ENCODE results near the gene UVRAG. TPM values are rescaled to one million over a fixed set of nuclear protein-coding genes. Genes with fewer than 3 reads are reported as not detected.

Gene UVRAG
- total and polyA plus RNA-seq, 2 of the 4 experiments (the other 2 are of a cell fraction), result 5.6 to 10.9 TPM

DNA sequence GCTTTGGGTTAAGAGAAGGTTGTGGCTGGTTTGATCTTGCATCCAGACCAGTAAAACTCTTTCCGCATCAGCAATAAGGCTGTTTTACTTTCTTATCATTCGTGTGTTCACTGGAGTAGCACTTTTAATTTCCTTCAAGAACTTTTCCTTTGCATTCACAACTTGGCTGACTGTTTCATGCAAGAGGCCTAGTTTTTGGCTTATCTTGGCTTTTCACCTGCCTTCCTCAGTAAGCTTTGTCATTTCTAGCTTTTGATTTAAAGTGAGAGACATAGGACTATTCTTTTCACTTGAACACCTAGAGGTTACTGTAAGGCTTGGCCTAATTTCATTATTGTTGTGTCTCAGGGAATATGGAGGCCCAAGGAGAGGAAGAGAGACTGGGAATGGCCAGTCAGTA lies 144.5 kb downstream of the UVRAG start:
- Histone ChIP-seq H4K8ac (ENCODE audit: low read depth in 2 of 2, low read length in 2 of 2) (no peak overlapping the region), H4K20me1 (ENCODE audit: insufficient read depth, low read length) (no peaks in the 10 kb centered on the region), H3K9ac (ENCODE audit: low read depth, low read length) (no peak overlapping the region), H2BK5ac (ENCODE audit: low read depth, low read length, poor library complexity, severe bottlenecking) (no peak overlapping the region), H2AK9ac (replicated peaks; ENCODE audit: low read depth, low read length, poor library complexity) (no peak overlapping the region), H3K4me3 (ENCODE audit: insufficient read depth, low read depth, low read length) (no peak overlapping the region), H3K36me3 (ENCODE audit: control insufficient read depth, insufficient read depth, low read length) (no peaks in the 10 kb centered on the region), H3K4me2 (ENCODE audit: low read depth, low read length) (no peak overlapping the region), H4K5ac (ENCODE audit: low read depth, low read length) (no peak overlapping the region), H3K9me1 (ENCODE audit: insufficient read depth, low read length) (no peaks in the 10 kb centered on the region), H3K23ac (ENCODE audit: low read depth, low read length) (no peak overlapping the region), H2BK120ac (ENCODE audit: low read depth, low read length) (no peak overlapping the region), H2AK5ac (ENCODE audit: low read depth, low read length) (no peak overlapping the region), H3K27me3 (ENCODE audit: control insufficient read depth, insufficient read depth, low read length) (no peaks in the 10 kb centered on the region), H2BK15ac (ENCODE audit: low read depth, low read length) (no peak overlapping the region), H3K27ac (ENCODE audit: insufficient read depth, low read length) (no peak overlapping the region), H3K56ac (ENCODE audit: extremely low read depth, insufficient read depth, low read length) (no peak overlapping the region), H3K14ac (replicated peaks; ENCODE audit: low read depth, low read length) (no peak overlapping the region), H4K91ac (ENCODE audit: insufficient read depth, low read depth, low read length) (no peak overlapping the region), H3K9me3 (ENCODE audit: control insufficient read depth, insufficient read depth, low read length) (no peaks in the 10 kb centered on the region), H2BK20ac (ENCODE audit: low read depth, low read length) (no peak overlapping the region), H3K18ac (ENCODE audit: low read depth, low read length) (no peak overlapping the region), H2AFZ (replicated peaks; ENCODE audit: low read length, poor library complexity) (no peak overlapping the region), H3K4me1 (ENCODE audit: control insufficient read depth, insufficient read depth, low read length) (no peaks in the 10 kb centered on the region), H3K79me1 (ENCODE audit: low read depth in 1 of 2, low read length in 2 of 2) (peaks cover 3 to 8% of the 10 kb centered on the region in 2 experiments; a peak in 2 of 4 replicates), H3K4ac (ENCODE audit: low read depth, low read length) (no peak overlapping the region)
- TF ChIP-seq CEBPB (IDR thresholded peaks at IDR 0.05; ENCODE audit: low read depth, low read length), result no peak
- no peak for TF ChIP-seq USF2 (IDR thresholded peaks at IDR 0.05; ENCODE audit: low read depth, low read length)
- no peak for TF ChIP-seq FOS (IDR thresholded peaks at IDR 0.05; ENCODE audit: low read depth, low read length)
- no peak for TF ChIP-seq POLR2A (IDR thresholded peaks at IDR 0.05; ENCODE audit: low read depth, low read length)
- no peak for TF ChIP-seq MXI1 (IDR thresholded peaks at IDR 0.05; ENCODE audit: borderline replicate concordance, low read depth, low read length)
- TF ChIP-seq RFX5 (IDR thresholded peaks at IDR 0.05; ENCODE audit: low read depth, low read length), result no peak
- TF ChIP-seq BHLHE40 (IDR thresholded peaks at IDR 0.05; ENCODE audit: low read depth, low read length), result no peak
- TF ChIP-seq MAZ (IDR thresholded peaks at IDR 0.05; ENCODE audit: borderline replicate concordance, low read depth, low read length), result no peak
- TF ChIP-seq NFE2L2 (IDR thresholded peaks at IDR 0.05; ENCODE audit: low read depth, low read length), result no peak
- TF ChIP-seq, protein P1, sequence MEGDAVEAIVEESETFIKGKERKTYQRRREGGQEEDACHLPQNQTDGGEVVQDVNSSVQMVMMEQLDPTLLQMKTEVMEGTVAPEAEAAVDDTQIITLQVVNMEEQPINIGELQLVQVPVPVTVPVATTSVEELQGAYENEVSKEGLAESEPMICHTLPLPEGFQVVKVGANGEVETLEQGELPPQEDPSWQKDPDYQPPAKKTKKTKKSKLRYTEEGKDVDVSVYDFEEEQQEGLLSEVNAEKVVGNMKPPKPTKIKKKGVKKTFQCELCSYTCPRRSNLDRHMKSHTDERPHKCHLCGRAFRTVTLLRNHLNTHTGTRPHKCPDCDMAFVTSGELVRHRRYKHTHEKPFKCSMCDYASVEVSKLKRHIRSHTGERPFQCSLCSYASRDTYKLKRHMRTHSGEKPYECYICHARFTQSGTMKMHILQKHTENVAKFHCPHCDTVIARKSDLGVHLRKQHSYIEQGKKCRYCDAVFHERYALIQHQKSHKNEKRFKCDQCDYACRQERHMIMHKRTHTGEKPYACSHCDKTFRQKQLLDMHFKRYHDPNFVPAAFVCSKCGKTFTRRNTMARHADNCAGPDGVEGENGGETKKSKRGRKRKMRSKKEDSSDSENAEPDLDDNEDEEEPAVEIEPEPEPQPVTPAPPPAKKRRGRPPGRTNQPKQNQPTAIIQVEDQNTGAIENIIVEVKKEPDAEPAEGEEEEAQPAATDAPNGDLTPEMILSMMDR (conservative IDR thresholded peaks at IDR 0.05; ENCODE audit: low read depth, low read length), result no peak
- no peak for TF ChIP-seq CHD1 (IDR thresholded peaks at IDR 0.05; ENCODE audit: low read depth, low read length)
- in situ Hi-C loops (cut with MboI; ENCODE audit: low sequenced_read_pairs), result no loop called here
- dilution Hi-C loops (cut with HindIII; ENCODE audit: low sequenced_read_pairs, unreplicated experiment), result no loop called here
- ATAC-seq (ENCODE audit: low read depth), result no peak
- DNase-seq, result no peak
- no TSS peak for BruUV-seq (replicated peaks)
- CTCF ChIA-PET, result no interaction called here
- POLR2A ChIA-PET (ENCODE audit: unreplicated experiment), result no interaction called here
- intact Hi-C loops (cut with micrococcal nuclease), result no loop called here
- WGBS, 2 experiments (ENCODE audit: extremely low coverage in 2 of 2, insufficient read length in 1 of 2), result 100% methylated on average over 1 of the region's 2 CpGs; no CpG with 5 or more reads in 1 of the 2 experiments

Data from IMR-90 (cell line).